IPS-18c (cell line): ENCODE results near the gene MOXD1.
"Not testable (repeated sequence)": the region's sequence is repeated elsewhere in the genome, so short reads cannot be mapped to it uniquely, and the experiment has no call there.

ENCODE experiments used
- H3K4me3 ChIP-seq: 2 replicates; pipeline ENCODE4 v1.7.0; 2013; ENCODE audit warnings: low read depth, mild to moderate bottlenecking, low read length, moderate library complexity; ENCODE audit not compliant: insufficient read depth
- H3K9me3 ChIP-seq: one replicate; pipeline ENCODE4 v1.6.1; 2013; ENCODE audit warnings: mild to moderate bottlenecking, low read length, moderate library complexity; ENCODE audit not compliant: control insufficient read depth, insufficient read depth

The MOXD1 gene

DNA sequence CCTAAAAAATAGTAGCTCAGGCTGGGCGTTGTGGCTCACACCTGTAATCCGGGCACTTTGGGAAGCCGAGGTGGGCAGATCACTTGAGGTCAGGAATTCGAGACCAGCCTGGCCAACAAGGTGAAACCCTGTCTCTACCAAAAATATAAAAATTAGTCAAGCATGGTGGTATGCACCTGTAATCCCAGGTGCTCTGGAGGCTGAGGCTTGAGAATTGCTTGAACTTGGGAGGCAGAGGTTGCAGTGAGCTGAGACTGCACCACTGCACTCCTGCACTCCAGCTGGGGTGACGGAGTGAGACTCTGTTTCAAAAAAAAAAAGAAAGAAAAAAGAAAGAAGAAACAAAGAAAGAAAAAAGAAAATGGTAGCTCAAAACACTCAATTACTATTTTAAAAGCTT is 132.6 kb downstream of the MOXD1 start:
- H3K9me3 ChIP-seq, H3K4me3 ChIP-seq: not testable (repeated sequence)

DNA sequence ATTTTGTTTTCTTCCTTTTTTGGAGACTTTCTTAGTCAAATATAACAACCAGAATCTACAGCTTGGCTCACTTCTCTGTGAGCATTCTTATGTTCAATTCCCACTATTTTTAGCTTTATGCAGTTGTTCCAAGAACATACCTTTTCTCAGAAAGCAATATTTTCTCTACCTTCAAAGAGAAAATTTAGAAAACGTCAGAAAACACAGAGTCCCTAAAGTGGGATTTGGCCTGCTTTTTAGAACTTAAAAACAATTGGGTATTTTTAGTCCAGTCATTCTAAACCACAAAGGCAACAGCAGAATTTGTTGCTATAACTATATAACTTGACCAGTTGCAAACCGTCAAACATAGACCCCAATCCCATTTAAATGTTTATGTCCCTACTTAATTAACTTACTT is 133.1 kb downstream of the MOXD1 start:
- H3K4me3 ChIP-seq = no peak overlapping the region
- no peaks in the 10 kb centered on the region for H3K9me3 ChIP-seq

DNA sequence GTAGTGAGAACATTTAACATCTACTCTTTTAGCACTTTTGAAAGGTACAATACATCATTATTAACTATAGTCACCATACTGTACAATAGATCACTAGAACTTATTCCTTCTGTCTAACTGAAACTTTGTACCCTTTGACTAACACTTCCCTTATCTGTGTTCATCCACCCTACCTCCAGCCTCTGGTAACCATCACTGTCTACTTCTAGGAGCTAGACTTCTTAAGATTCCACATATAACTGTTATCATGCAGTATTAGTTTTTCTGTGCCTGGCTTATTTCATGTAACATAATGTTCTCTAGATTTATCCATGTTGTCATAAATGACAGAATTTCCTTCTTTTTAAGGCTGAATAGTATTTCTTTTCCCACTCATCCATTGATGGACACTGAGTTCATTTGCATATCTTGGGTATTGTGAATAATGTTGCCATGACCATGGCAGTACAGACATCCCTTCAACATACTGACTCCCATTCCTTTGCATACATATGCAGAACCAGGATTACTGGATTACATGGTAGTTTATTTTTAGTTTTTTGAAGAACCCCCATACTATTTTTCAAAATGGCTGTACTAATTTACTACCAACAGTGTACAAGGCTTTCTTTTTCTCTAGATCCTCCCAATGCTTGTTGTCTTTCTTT is 135.7 kb downstream of the MOXD1 start:
- no peaks in the 10 kb centered on the region for H3K9me3 ChIP-seq
- no peak overlapping the region for H3K4me3 ChIP-seq

DNA sequence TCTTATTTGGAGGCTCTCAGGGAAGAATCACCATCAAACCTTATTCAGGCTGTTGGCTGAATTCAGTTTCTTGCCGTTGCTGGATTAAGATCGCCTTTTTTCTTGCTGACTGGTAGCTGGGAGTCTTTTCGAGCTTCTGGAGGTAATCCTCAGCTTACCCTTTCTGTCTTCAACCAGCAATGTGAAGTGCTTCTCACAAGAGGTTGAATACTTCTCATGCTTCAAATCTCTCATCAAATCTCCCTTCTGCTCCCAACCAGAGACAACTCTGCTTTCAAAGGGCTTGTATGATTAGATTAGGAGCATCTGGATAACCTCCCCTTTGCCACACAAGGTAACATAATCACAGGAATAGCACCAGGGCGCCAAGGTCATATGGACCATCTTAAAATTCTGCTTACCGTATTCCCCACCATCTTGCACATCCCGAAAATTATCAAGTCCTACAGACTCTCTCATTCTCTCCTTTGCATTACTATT is 137.2 kb downstream of the MOXD1 start:
- Histone ChIP-seq H3K9me3 (no peaks in the 10 kb centered on the region), H3K4me3 (no peak overlapping the region)

DNA sequence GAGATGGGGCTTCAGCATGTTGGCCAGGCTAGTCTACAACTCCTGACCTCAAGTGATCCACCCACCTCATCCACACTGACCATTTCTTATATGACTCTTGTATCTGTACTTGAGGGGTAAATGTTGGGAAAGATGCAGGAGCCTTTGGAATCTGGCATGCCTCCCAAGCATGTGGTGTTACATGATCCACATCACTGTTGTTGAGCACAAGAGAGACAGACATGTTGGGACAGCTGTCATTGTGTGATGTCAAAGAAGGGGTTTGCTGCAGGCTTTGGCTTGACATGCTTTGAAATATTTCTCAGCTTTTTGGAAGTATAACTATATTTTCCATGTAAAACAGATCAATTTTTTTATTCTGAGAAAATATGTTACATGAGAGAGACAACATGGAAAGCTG is 139.9 kb downstream of the MOXD1 start:
- no peak overlapping the region for H3K4me3 ChIP-seq
- H3K9me3 ChIP-seq = no peaks in the 10 kb centered on the region

DNA sequence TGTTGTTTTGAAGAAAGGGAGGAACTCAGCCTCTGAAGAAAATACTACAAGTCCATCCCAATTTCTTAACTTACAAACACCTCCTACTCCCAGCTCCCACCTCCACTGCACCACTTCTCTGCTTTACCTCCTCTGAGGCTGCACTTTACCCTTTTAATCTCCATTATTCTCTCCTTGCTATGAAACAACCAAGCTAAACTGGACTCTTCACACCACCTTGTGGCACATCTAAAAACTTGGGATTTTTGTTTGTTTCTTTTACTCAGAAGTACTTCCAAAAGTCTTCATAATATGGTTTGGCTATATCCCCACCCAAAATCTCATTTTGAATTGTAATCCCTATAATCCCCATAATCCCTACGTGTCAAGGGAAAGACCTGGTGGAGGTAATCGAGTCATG is 142.2 kb downstream of the MOXD1 start:
- Histone ChIP-seq H3K4me3 (no peak overlapping the region), H3K9me3 (no peaks in the 10 kb centered on the region)

DNA sequence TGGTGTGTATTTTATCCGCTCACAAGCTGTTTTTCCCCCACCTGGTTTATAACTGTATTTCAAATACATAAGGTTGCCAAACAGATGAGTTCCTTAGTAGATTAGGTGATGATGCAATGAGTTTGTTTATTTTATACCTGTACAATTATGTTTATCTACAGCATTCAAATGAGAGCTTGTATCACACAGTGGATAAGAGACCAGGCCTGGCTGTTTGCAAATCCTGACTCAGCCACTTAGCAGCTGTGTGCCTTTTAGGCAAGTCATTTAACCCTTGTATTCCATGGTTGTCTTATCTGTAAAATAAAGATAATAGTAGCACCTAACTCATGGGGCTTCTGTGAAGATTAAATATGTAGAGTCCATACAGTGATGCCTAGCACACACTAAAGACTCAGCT is 143.7 kb downstream of the MOXD1 start:
- no peaks in the 10 kb centered on the region for H3K9me3 ChIP-seq
- no peak overlapping the region for H3K4me3 ChIP-seq

DNA sequence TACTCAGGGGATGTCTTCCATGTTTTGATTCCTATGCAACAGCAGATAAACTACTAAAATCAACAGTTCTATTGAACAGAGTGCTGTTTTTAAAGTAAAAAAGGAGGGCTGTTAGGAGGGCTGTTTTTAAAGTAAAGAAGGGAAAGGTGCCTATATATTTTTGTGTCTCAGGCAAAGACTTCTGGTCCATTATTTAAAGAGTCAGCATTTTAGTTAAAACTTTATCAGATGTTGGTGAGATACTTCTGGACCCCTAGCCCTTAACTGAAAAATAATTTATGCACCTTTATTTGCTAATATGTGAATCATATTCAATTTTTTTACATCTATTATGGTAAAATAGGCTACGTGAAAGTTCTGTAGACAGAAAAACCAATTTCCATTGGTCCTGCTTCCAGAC is 144.8 kb downstream of the MOXD1 start:
- Histone ChIP-seq H3K9me3 (no peaks in the 10 kb centered on the region), H3K4me3 (no peak overlapping the region)

DNA sequence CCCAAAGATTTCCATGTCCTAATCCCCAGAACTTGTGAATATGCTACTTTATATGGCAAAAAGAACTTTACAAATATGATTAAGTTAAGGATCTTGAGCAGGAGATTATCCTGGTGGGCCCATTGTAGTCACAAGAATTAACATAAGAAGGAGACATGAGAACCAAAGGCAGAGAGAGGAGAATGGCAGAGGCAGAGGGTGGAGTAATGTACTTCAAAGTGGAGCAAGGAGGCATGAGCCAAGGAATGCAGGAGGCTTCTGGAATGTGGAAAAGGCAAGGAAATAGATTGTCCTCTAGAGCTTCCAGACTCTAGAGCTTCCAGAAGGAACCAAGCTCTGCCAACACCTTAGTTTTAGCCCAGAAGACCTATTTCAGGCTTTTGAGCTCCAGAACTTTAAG is 147.4 kb downstream of the MOXD1 start:
- H3K4me3 ChIP-seq = no peak overlapping the region
- no peaks in the 10 kb centered on the region for H3K9me3 ChIP-seq

DNA sequence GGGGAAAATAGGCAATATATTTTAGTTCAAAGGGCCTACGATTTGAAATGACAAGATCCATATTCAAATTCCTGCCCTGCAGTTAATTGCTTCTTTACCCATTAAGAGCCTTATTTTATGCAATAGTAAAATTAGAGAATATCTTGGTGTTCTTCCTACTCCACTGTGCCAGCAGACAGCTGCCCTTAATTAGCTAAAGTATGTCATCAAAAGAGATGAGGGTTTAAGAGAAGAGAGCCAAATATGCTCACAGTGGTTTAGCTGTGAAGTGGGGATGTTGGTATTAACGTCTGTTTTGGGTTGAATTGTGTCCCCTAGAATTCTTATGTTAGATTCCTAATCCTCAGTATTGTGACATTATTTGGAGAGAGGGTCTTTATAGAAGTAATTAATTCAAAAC is 148.1 kb downstream of the MOXD1 start:
- no peak overlapping the region for H3K4me3 ChIP-seq
- no peaks in the 10 kb centered on the region for H3K9me3 ChIP-seq

DNA sequence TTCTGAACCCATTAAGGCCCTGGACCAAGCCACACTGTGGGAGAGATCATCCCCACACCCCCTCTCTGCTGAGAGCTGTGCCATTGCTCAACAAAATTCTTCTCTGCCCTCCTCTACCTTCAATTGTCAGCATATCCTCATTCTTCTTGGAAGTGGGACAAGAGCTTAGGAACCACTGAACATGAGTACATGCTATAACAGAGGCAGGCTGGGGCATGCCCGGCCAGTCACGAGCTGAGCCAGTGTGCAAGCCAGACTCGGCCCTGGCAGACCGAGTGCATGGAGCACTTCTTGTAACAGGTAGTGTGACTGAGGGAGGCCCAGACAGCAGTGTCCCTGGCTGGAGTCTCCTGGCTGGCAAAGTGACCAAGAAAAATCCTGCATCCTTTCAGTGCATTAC is 149.2 kb downstream of the MOXD1 start:
- Histone ChIP-seq H3K9me3 (no peaks in the 10 kb centered on the region), H3K4me3 (no peak overlapping the region)

DNA sequence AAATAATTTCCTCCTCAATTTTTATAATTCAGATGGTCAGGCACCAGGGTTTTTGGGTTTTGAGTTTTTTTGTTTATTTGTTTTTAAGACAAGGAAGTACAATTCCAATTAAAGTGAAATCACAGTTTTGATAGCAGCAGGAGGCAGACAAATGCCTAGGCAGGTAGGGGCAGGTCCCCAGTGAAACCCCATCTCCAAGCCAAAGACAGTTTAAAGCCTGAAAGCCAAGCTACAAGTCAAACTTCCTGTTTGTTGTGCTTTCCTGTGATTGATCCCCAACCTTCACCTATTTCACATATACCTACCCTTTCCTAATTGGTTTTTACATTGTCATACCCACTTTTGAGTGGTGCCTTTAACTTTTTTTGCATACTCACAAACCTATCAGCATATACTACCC is 149.6 kb downstream of the MOXD1 start:
- Histone ChIP-seq H3K4me3 (no peak overlapping the region), H3K9me3 (no peaks in the 10 kb centered on the region)

DNA sequence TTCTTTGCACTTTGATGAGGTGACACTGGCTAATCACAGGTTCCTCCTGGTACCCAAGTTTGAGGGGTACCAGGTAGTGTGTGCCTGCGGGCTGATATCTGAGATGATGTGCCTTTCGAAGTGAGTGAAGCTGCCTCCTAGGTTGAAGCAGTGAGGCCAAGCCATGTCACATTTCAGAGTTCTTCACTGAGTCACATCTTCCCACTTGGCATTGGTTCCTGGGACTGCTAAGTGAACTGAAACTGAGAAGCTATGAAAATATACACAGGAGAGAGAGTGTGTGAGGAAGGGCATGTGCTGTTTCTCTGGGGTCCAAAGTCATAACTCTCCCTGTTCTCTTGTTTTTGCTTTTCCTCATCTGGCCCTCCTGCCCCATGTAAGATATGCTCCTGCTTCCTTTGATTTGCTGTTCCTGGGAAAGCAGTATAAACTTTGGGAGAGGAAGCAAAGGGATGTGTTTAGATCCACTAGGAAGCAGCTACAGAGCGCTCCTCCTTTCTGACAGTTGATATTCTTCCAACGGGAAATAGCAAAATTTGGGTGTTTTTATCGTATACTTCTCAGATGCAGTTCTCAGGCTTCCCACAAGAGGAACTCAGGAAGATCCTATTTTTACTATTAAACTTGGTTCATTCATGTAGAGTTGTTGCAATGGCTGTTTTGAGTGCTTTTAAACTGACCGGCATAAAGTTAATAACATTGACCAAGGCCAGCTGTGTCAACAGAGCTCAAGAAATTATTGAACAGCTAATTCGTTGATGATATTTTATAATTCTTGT is 153.7 kb downstream of the MOXD1 start:
- Histone ChIP-seq H3K4me3 (no peak overlapping the region), H3K9me3 (no peaks in the 10 kb centered on the region)

DNA sequence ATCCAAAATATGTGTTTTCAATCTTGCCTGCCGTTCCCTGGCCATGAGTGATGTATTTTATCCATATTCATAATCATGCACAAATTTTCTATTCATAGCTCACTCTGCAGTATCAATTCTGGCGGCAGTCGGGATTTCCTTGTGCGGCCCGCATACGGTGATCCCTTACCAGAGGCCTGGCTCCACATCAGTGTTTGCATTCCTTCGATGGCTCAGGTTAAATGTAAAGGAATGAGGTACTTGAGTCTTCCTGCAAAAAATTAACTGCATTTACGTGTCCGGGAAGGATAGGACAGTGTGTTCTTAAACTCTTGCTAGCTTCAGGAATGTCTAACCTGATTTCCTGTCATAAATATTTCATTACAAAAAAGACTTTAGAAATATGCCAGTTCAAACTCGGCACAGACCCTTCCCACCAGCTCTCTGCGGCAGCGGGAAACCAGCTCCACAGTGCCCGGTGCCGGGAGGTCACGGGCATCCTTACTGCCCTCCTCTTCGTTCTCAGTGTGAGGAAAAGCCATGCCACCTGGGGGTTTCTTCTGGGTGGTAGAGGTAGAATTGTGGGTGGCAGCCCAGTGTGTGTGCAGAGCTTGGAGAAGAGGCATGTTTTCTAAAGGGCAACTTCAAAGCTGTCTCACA is 154.5 kb downstream of the MOXD1 start:
- H3K9me3 ChIP-seq = no peaks in the 10 kb centered on the region
- H3K4me3 ChIP-seq = no peak overlapping the region

DNA sequence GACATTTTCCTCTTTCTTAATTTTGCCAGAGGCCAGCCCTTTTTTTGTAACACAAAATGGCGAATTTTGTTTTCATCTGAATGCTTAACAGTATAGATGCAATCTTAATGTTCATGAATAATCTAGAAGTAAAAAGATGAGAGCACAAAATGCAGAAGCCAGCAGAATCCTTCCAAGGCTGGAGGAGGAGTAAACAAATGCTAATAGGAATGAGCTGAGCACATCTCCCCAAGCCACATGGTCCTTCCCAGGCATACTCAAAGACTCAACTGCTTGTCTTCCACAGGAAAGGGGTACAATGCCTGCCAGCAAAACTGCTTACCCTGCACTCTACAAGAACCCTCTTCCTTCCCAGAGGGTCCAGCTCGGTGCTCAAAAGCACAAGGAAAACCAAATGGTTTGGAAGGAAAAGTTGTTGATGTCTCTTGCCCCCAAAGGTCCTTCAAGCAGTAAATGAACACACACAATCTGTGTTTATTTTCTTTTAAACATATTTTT is 155.1 kb downstream of the MOXD1 start:
- Histone ChIP-seq H3K4me3 (no peak overlapping the region), H3K9me3 (no peaks in the 10 kb centered on the region)
